Transverse colon (tissue), 4 donors: Measurements from ENCODE around the gene DHCR24. TPM values are rescaled to one million over a fixed set of nuclear protein-coding genes. Genes with fewer than 3 reads are reported as not detected.
A peak's percentile ranks its signal among the peaks of the same experiment; 100 is the strongest.
"Not testable (repeated sequence)": the region's sequence is repeated elsewhere in the genome, so short reads cannot be mapped to it uniquely, and the experiment has no call there.

Experiments used
- DNase-seq: peaks from one replicate; pipeline ENCODE4 v3.0.0-alpha.2; 2019
- H3K27ac ChIP-seq, 4 donors: fragments of 200-600 bp; sonication (generic); 2 replicates each; pipeline ENCODE4 v1.5.1; 2016 to 2018; ENCODE audit warnings: inconsistent platforms in 4 of 4
- H3K27me3 ChIP-seq: fragments of 200-600 bp; sonication (generic); 2 replicates; pipeline ENCODE4 v1.5.1; 2017; ENCODE audit warnings: inconsistent platforms
- H3K36me3 ChIP-seq, 4 donors: fragments of 200-600 bp; sonication (generic); 2 replicates each; pipeline ENCODE4 v1.5.1; 2017 to 2019; ENCODE audit warnings: inconsistent platforms in 4 of 4
- H3K4me1 ChIP-seq, 4 donors: fragments of 200-600 bp; sonication (generic); 2 replicates each; pipeline ENCODE4 v1.5.1; 2017 to 2020; ENCODE audit warnings: inconsistent platforms in 4 of 4
- H3K4me3 ChIP-seq, 4 donors: fragments of 200-600 bp; sonication (generic); 1 replicate in 1 of 4; 2 replicates in 3 of 4; pipeline versions ENCODE4 v1.5.1 to v1.6.1; 2017 to 2019; ENCODE audit warnings: inconsistent platforms in 4 of 4
- H3K9me3 ChIP-seq, 2 donors: fragments of 200-600 bp; sonication (generic); 2 replicates each; pipeline ENCODE4 v1.5.1; 2017 to 2019; ENCODE audit warnings: inconsistent platforms in 2 of 2
- CTCF ChIP-seq, 5 experiments: fragments of 200-600 bp in 3 of 5; fragments of 450-650 bp in 2 of 5; sonication (generic) in 3 of 5; IDR thresholded peaks; 1 replicate in 2 of 5; 2 replicates in 3 of 5; pipeline ENCODE4 v1.5.1; 2016 to 2017; ENCODE audit warnings: antibody characterized with exemption in 5 of 5, inconsistent platforms in 3 of 5, mild to moderate bottlenecking in 2 of 5, moderate library complexity in 1 of 5
- EP300 ChIP-seq: sonication (generic); formaldehyde crosslinking; IDR thresholded peaks from one replicate; pipeline ENCODE4 v1.6.1; 2017; ENCODE audit warnings: antibody characterized with exemption, low read depth
- POLR2A ChIP-seq: fragments of 450-650 bp; IDR thresholded peaks from one replicate; pipeline ENCODE4 v1.6.1; 2016; ENCODE audit warnings: antibody characterized with exemption, mild to moderate bottlenecking, moderate library complexity
- POLR2AphosphoS5 ChIP-seq, 3 donors: sonication (generic); formaldehyde crosslinking; IDR thresholded peaks; one replicate each; pipeline ENCODE4 v1.6.1; 2016; ENCODE audit warnings: antibody characterized with exemption in 3 of 3
- WGBS, 2 donors: methylation state at CpG; one replicate each; pipeline ENCODE4 v1.1.5; 2018; ENCODE audit warnings: low coverage in 1 of 2; 5-methylcytosine and 5-hydroxymethylcytosine counted together
- in situ Hi-C, 4 donors: fragments of 200-750 bp; cut with MboI; loops; one replicate each; pipeline versions ENCODE4 v1.15.0 to v1.15.1; 2017; ENCODE audit warnings: low sequenced_read_pairs in 3 of 4, low pct_ligation_motif_present in 1 of 4, low pct_unique_long_range_greater_than_20kb in 1 of 4
- intact Hi-C: fragments of 100-400 bp; cut with DNase I; formaldehyde crosslinking; loops from one replicate; pipeline ENCODE4 v1.15.1; 2023; ENCODE audit warnings: low total_unique reads
- total RNA-seq, 4 donors: library from RNA; depleted of rRNA; stranded (reverse); fragments of >200 nt; gene quantifications; one replicate each; pipeline ENCODE4 v1.1.0, GENCODE V29; 2016

DHCR24 gene
- 100 to 1,000 TPM in 3 of 4 donors, 10 to 100 TPM in 1; 71.5 to 222 (median 137) TPM for total RNA-seq

GRCh38 chr1:54886724-54887664 lies at the start of gene DHCR24:
Gene DHCR24, minus strand, starts transcription at chr1:54887195. Its CDS starts 76 bp downstream, at chr1:54887119.
- Histone ChIP-seq H3K27me3 (no peaks in the 10 kb centered on the region), H3K36me3 (no peaks in the 10 kb centered on the region), H3K9me3 (no peaks in the 10 kb centered on the region), H3K27ac (peak within 1 kb of the TSS; percentile 58 to 85 (median 78)), H3K4me3 (peak within 1 kb of the TSS; percentile 46 to 68 (median 56)), H3K4me1 (peaks cover 0 to 24% (median 14%) of the 10 kb centered on the region in 4 donors)
- WGBS, 2 donors: 1% methylated on average over 69 of the region's 109 CpGs; no CpG with 5 or more reads in 1 of the 2 donors
- TF ChIP-seq POLR2A: peak; percentile 71
- peak in 1 of 5 experiments; percentile 15 for TF ChIP-seq CTCF (IDR thresholded peaks at IDR 0.05)
- peak; percentile 60 to 78 (median 77) for TF ChIP-seq POLR2AphosphoS5 (IDR thresholded peaks at IDR 0.05)
- TF ChIP-seq EP300: no peak
- intact Hi-C loops (no loop called here), in situ Hi-C loops (no loop called here)
- peak; percentile 85 for DNase-seq

- Histone ChIP-seq H3K27ac (no peak overlapping the region), H3K4me1 (peaks cover 0 to 8% (median 0%) of the 10 kb centered on the region in 4 donors), H3K27me3 (no peaks in the 10 kb centered on the region), H3K4me3 (no peak overlapping the region), H3K36me3 (no peaks in the 10 kb centered on the region), H3K9me3 (no peaks in the 10 kb centered on the region)
- TF ChIP-seq CTCF (IDR thresholded peaks at IDR 0.05) (no peak), POLR2A (no peak), EP300 (no peak), POLR2AphosphoS5 (IDR thresholded peaks at IDR 0.05) (no peak)
- in situ Hi-C loops: no loop called here
- no peak for DNase-seq
- intact Hi-C loops: no loop called here
- 60 to 90% methylated on average over 1 to 4 of the region's 4 CpGs for WGBS, 2 donors
Measured at GRCh38 chr1:54936791-54937190, 49.8 kb upstream of the DHCR24 start.

DNA sequence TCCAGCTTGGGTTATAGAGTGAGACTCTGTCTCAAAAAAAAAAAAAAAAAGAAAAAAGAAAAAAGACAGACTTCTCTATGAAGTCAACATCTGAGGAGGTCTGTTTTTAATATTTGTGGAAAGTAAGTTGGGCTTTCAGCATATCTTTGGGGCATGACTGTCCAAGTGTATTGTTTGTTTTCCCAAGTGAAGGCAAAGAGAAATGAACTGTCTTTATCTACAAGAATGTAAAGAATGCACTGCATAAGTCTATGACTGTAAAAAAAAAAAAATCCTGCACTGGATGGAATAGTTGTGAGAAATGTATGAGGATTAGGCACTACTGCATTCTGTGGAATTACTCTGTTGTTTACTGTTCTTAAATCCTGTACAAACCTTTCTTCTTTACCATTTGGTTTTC lies 47.9 kb upstream of the DHCR24 start:
- intact Hi-C loops: no loop called here
- Histone ChIP-seq H3K9me3 (no peaks in the 10 kb centered on the region), H3K27me3 (no peaks in the 10 kb centered on the region), H3K4me3 (no peak overlapping the region), H3K27ac (no peak overlapping the region), H3K4me1 (peaks cover 0 to 4% (median 0%) of the 10 kb centered on the region in 4 donors), H3K36me3 (no peaks in the 10 kb centered on the region)
- TF ChIP-seq POLR2AphosphoS5 (IDR thresholded peaks at IDR 0.05) (no peak), CTCF (IDR thresholded peaks at IDR 0.05) (no peak), EP300 (no peak), POLR2A (no peak)
- in situ Hi-C loops: no loop called here
- no peak for DNase-seq

- in situ Hi-C loops, intact Hi-C loops, H3K36me3 ChIP-seq, H3K27me3 ChIP-seq, DNase-seq, H3K9me3 ChIP-seq, H3K4me1 ChIP-seq, H3K27ac ChIP-seq, H3K4me3 ChIP-seq: not testable (repeated sequence)
- WGBS, 2 donors: 88 to 92% methylated on average over 2 to 6 of the region's 6 CpGs
Measured at GRCh38 chr1:54934081-54934480, 47.1 kb upstream of the DHCR24 start.
